SHP77 treated with DMSO at 0.1 percent for 48 hours (cell line): ENCODE data around the gene BLOC1S3.
A peak's percentile ranks its signal among the peaks of the same experiment; 100 is the strongest.

ENCODE experiments used
- DNase-seq: peaks from one replicate; lab custom pipeline; 2025; lab: John Stamatoyannopoulos, UW

The BLOC1S3 gene

DNA sequence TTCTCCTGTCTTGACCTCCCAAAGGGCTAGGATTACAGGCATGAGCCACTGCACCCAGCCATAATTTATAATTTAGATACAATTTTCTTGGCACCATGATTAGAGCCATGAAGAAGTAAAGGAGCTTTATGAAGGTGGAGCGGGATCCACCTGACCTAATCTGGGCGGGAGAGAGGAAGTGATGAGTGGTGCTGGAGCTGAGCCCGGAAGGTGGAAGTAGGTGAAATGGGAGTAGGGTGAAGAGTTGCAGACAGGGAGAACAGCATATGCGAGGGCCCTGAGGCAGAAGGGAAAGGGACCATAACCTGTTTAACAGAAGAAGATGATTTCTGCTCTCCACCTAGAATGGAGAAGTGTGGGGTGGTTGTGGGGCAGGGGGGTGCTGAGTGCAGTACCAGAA is 4.2 kb downstream of the BLOC1S3 start:
- DNase-seq: no peak

DNA sequence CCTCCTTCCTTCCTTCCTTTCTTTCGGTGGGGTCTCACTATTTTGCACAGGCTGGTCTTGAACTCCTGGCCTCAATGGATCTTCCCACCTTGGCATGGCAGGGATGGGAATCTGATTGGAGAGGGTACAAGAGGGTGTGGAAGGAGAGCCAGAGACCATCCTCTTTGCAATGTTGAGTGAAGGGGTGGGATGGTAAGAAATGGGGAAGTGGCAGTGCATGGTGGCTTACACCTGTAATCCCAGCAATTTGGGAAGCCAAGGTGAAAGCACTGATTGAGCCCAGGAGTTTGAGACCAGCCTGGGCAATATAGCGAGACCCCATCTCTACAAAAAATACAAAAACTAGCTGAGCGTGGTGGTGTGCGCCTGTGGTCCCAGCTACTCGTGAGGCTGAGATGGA is 5.5 kb downstream of the BLOC1S3 start:
- no peak for DNase-seq

DNA sequence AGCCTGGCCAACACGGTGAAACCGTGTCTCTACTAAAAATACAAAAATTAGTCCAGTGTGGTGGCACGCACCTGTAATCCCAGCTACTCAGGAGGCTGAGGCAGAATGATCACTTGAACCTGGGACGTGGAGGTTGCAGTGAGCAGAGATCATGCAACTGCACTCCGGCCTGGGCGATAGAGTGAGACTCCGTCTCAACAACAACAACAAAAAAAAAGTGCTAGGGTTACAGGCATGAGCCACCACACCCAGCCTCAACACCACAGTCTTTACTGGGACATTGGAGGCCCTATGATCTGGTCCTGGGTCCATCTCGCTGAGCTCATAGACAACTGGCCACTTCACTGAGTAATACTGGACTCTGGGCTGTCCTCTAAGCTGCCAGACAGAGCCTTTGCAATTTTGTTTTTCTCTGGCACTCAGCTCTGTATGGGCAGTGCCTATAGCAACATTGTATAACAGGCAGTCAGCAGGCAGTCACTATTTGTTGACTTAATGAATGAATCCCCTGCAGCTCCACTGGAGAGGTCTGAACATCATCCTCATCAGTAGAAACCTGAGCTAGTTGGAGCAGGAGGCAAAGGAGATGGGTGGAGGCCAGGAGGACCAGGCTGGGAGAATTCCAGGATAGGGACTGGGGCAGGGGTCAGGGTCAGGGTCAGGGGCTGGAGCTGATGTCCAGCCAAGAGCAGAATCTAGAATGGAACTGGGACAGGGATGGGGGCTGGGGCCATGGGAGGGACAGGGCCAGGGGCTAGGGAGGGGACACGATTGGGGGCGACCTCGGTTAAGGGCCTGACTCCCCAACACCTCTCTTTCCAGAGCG is 8.1 kb downstream of the BLOC1S3 start:
- no peak for DNase-seq

DNA sequence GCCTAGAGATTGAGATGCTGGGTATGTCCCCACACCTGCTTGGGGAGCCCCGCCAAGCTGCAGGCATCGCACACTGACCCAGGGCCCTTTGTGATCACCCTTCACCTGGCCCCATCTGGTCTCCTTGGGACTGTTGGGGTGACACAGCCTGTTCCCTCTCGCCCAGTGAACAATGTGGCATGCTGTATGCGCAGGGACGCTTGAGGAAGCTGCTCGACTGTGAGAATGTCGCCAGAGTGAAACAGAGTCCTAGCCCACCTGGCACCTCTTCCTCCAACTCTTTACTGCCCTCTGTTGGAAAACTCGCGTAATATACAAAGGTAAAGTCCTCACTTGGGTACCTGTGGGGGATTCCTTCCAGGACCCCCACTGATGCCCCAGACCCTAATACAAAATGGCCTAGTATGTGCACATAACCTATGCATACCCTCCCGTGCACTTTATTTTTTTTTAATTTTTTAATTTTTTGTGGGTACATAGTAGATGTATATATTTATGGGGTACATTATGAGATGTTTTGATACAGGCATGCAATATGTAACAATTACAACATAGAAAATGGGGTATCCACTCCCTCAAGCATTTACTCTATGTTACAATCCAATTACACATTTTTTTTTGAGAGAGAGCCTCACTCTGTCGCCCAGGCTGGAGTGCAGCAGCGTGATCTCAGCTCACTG is 9.0 kb downstream of the BLOC1S3 start:
- no peak for DNase-seq

DNA sequence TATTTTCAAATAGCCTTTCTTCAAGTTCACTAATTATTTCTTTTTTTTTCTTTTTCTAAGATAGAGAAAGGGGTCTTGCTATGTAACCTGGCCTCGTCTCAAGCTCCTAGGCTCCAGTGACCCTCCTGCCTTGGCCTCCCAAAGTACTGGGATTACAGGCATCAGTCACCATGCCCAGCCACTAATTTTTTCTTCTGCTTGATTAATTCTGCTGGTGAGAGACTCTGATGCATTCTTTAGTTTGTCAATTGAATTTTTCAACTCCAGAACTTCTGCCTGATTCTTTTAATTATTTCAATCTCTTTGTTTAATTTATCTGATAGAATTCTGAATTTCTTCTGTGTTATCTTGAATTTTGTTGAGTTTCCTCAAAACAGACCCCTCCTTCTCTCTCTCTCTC is 11.4 kb downstream of the BLOC1S3 start:
- DNase-seq: no peak

DNA sequence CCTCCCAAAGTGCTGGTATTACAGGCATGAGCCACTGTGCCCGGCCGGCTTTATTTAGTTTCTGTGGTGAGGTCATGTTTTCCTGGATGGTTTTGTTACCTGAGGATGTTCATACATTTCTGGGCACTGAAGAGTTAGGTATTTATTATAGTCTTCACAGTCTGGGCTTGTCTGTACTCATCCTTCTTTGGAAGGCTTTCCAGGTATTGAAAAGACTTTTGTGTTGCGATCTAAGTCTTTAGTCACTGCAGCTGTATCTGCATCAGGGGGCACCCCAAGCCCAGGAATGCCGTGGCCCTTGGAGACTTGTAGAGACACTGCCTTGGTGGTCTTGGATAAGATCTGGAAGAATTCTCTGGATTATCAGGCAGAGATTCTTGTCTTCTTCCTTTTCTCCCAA is 12.8 kb downstream of the BLOC1S3 start:
- DNase-seq: no peak

DNA sequence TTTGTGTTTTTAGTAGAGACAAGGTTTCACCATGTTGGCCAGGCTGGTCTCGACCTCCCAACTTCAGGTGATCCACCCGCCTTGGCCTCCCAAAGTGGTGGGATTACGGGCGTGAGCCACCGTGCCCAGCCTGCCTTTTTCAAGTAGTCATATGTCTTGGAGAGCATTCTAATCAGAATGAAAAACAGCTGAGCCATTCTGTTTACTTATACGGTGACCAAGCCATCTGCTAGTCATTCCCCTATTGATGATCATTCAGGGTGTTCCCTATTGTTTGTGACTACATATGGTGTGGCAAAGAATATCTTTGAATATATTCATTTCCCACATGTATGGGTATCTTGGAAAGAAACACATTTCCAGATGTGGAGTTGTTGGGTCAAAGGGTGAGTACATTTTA is 17.2 kb downstream of the BLOC1S3 start:
- DNase-seq: no peak

DNA sequence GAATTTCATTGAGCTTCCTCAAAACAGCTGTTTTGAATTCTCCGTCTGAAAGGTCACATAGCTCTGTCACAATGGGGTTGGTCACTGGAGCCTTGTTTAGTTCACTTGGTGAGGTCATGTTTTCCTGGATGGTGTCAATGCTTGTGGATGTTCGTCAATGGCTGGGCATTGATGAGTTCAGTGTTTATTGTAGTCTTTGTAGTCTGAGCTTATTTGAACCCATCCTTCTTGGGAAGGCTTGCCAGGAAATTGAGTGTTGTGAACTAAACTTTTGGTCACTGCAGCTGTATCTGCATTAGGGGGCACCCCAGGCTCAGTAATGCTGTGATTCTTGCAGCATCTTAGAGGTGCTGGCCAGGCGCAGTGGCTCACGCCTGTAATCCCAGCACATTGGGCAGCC is 22.0 kb downstream of the BLOC1S3 start:
- peak; percentile 7 for DNase-seq

DNA sequence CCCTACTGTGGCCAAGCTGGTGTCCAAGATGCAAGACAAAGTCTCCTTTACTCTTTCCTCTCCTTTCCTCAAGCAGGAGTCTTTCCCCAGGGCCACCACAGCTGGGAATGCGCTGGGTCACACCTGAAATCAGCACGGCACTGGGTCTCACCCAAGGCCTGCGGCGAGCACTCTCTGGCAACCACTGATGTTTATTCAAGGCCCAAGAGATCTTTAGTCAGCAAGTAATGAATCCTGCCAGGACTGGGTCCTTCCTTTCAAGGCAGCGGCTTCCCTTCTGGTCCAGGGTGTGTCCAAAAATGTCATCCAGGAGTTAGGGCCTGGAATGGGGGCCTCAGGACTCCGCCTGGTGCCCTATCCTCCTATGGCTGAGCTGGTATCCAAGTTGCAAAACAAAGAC is 24.1 kb downstream of the BLOC1S3 start:
- no peak for DNase-seq

DNA sequence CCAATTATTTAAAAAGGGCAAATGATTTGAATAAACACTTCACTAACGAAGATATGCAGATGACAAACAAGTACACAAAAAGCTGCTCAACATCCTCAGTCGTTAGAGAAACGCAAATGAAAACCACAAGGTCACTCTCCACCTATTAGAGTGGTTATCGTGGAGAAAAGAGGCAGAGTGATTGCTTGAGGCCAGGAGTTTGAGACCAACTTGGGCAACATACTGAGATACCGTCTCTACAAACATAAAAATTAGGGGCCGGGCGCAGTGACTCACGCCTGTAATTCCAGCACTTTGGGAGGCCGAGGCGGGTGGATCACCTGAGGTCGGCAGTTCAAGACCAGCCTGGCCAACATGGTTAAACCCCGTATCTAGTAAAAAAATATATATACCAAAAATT is 27.2 kb downstream of the BLOC1S3 start:
- DNase-seq: no peak

DNA sequence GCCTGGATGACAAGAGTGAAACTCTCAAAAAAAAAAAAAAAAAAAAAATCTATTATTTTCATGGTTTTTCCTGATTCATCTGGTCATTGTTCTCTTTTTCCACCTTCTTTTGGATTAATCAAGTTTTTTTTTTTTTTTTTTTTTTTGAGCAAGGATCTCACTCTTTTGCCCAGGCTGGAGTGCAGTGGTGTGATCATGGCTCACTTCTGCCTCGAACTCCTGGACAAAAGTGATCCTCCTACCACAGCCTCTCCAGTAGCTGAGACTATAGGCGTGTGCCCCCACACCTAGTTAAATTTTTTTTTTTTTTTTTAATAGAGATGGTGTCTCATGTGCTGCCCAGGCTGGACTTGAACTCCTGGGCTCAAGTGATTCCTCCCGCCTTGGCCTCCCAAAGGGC is 27.7 kb downstream of the BLOC1S3 start:
- DNase-seq: no peak

DNA sequence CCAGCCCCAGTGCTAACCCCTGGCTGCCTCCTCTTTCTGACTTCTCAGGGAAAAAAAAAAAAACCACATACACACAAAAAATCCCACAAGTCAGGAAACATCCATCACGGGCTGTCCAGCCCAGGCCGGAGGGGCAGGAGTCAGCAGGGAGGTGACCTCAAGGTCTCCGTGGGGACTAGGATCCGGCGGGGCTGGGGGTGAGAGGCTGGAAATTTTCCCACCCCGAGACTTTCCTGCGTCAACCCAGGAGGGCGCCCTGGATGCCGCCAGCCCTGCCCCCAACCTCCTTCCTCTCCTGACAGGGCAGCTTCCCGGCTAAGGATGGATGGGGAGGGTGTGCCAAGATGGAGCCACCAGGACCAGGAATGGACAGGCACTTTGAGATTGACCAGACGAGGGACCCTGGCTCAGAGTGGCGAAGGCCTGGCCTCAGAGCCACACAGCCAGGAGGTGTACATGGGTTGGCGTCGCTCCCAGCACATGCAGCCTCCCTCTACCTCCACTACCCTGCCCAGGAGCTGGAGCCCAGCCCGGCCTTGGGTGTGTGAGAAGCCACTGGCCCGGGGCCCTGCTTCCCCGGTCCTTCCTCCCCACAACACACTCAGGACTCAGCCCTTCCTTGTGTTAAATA is 33.3 kb downstream of the BLOC1S3 start:
- no peak for DNase-seq

DNA sequence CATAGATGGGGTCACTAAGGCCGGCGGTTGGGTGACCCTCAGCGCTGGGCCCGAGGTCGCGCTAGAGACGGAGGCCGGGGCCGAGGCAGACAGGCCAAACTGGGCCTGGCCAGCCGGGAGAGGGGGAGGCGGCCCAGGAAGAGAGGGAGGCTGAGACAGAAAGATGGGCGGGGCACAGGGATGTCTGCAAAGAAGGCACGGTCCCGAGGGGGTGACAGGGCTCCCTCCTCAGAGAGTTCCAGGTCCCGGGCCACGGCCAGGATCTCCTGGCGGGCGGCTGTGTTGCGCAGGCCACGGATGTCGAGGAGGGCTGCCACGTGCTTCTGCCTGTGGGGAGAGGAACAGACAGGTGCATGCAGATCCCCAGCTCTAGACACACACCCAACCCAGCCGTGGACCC is 34.4 kb downstream of the BLOC1S3 start:
- DNase-seq: no peak

DNA sequence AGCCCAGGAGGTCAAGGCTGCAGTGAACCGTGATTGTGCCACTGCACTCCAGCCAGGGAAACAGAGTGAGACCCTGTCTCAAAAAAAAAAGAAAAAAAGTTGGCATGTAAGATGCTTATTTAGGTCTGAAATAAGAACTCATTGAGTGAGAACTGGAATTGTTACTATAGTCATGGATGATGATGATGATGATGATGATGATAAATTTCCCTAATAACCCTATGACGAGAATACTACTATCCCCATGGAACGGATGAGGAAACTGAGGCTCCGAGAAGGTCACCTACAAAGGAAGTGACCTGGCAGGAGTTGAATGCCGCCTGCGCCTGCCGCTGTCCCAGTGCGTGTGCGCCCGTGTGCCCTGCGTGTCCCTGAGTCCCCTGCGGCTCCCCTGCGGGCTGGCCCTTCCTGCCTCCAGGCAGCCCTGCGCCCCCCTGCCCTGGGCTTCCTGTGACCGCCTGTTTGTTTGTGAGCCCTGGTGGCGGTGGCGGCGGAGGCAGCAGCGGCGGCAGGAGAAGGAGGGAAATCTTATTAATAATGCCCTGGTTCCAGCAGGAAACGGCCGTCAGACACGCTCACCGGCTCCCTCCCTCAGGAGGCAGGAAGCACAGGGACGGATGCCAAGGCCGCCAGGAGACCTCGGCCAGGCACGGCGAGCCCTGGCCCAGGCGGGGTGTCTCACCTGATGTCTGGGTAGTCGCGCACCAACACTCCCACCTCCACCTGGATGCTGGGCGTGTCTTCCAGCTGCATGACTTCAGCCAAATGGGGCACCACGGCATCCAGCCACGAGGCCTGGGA is 37.0 kb downstream of the BLOC1S3 start:
- DNase-seq: no peak

DNA sequence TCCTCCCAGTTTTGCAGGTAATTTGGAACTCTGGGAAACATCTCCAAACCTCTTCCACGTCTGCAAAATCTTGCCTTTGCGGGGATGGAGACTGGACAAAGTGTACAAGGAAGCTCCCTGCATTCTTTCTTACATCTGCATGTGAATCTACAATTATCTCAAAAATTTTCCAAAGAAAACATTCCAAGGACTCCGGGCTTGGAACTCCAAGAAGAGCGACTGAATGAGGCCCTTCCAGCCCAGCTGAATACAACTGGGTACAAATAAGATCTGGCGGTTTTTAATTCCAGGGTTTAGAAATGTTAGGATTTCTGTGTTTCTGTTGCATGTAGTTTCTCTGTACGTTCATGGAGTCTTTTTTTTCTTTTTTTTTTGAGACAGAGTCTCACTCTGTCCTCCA is 38.1 kb downstream of the BLOC1S3 start:
- no peak for DNase-seq

DNA sequence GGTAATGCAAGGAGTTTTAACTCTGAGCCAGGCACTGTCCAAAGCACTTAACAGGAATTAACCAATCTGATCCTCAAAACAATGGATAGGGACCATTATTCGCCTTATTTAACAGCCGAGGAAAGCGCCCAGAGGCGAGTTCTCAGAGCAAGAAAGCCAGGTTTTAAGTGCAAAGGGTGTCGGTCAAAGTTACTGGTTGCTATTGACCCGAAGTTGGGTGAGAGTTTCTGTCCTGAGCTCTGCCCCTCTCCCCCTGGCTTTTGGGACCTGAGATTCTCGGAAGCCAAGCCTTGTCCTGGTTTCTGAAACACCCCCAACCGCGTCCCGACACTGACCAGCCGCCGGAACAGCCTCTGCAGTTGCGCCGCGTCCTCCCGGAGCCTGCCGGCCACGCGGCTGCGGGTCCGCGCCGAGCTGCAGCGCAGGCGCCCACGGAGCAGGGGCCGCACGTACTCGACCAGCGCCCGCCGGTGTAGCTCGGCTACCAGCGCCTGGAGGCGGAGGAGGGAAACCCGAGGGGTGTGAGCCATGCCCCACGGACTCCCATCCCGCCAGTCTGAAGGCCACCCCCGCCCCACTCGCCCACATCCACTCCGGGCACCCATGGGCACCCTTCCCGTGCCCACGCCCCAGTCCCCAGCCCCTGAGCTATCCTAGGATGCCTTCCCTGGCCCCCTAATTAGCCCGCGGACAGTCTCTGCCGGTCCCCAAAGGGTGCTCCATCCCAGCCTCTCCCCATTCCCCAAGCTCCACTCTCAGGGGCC is 38.8 kb downstream of the BLOC1S3 start:
- DNase-seq: no peak

DNA sequence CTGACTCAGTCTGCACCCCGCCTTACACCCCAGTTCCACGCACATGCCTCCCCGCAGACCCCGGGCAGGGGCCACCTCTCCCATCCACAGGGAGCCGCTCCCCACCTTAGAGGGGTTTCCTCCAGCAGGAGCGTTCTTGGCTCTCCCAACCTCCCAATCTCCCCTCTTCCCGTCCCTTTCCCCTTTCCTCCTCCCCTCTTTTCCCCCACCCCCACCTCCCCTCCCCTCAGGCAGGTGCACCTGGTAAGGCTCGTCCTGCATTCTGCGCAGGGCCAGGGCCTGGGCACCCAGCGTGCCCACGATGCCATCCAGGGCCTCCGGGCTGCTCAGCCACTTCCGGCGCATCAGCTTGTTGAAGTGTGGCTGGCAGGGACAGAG is 39.4 kb downstream of the BLOC1S3 start:
- DNase-seq: no peak

DNA sequence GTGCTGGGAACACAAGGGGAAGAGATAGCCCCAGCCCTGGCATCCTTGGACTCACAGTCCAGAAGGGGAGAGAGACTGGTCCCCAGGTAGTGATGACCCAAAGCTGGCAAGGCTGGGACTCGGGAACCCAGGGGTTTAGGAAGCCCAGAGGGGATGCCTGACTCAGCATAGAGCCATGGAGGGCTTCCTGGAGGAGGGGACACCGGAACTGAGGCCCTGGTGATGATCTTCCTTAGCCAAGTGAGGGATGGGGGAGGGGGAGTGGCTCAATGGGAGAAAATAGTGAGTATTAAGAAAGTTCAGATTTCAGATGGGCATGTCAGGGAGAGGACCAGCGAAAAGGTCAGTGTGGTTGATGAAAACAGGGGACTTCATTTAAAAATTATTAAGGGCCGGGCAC is 39.8 kb downstream of the BLOC1S3 start:
- no peak for DNase-seq

DNA sequence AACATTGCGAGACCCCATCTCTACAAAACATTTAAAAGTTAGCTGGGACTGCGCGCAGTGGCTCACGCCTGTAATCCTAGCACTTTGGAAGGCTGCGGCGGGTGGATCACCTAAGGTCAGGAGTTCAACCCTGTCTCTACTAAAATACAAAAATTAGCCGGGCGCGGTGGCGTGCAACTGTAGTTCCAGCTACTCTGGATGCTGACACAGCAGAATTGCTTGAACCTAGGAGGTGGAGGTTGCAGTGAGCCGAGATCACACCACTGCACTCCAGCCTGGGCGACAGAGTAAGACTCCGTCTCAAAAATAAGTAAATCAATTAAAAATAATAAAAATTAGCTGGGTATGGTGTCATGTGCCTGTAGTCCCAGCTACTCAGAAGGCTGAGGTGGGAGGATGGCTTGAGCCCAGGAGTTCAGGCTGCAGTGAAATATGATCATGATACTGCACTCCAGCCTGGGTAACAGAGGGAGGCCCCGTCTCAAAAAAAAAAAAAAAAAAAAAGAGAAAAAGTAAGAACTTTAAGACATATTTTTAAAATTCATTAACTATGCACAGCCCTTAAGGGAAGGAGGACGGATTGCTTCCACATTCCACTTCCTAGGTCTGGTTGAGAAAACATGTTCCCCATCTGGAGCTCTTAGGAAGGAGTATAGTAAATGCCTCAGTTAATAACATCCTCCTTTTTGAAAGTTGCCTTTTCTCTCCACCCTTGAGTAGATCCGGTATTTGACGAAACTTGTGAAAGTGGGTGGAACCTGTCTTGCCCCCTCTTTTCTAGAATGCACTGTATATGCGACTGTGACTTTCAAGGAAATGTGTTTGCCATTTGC is 40.5 kb downstream of the BLOC1S3 start:
- no peak for DNase-seq

DNA sequence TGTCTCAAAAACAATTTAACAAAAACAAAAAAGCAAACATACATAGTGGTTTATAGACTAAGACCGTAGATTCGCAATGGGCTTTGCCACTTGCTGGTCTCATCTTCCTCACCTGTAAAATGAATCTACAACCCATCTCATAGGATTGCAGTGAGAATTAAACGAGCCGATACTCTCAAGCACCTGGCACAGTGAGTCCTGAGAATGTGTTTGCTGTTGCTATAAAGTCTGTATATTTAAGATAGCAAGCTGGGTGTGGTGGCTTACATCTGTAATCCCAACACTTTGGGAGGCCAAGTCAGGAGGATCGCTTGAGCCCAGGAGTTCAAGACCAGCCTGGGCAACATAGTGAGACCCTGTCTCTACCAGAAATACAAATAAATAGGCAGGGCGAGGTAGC is 44.1 kb downstream of the BLOC1S3 start:
- DNase-seq: no peak

DNA sequence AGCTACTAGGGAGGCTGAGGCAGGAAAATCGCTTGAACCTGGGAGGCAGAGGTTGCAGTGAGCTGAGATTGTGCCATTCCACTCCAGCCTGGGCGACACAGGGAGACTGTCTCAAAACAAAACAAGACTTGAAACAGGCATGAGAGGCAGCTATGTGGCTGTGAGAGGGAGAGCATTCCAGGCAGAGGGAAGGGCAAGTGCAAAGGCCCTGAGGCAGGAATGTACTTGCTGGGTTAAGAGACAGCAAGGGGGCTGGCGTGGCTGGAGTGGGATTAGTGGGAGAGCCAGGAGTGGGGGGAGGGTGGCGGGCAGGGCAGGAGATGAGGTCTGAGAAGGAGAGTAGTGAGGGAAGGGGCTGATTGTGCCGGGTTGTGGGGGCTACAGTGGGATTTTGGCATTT is 45.3 kb downstream of the BLOC1S3 start:
- DNase-seq: no peak
